NCI-H2171 treated with DMSO at 0.1 percent for 48 hours (cell line): ENCODE measurements around the gene RNU6-1.

ENCODE experiments used
- DNase-seq: peaks from one replicate; lab custom pipeline; 2025; lab: John Stamatoyannopoulos, UW

RNU6-1 gene

DNA sequence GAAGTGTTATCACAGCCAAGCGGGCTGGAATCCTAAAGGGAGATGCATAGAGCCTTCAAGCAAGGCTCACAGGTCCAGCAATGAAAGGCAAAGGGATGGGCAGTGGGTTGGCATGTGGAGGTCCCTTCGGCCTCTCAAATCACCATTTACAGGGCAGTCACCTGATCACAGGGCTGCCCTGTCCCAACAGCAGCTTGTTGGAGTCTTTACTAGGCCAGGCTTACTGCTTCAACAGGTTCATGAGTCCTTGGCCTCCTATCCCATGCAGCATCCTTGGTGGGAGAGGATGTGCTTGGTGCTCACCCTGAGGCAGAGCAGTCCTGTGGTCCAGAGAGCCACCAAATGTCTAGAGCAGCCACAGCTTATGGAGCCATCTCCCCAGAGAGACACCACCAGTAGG is 38.7 kb downstream of the RNU6-1 start:
- DNase-seq = no peak

DNA sequence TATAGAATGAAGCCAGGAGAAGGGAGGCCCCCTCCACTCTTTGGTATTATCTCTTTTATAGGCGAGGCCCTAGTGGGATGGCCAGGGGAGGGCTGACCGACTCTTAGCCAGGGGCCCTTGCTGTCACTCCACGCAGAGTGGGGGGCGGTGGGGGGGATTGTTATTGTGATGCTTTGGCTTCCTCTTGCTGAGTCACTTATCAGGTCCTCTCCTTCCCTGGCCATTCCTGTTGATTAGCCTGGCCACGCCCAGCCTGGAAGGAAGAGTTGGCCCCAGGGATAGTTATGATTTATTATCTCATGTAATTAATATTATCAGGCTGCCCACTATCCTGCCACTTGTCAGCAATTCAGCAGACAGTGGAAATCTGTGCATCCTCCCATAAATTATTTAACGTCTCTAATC is 40.0 kb downstream of the RNU6-1 start:
- DNase-seq = no peak

DNA sequence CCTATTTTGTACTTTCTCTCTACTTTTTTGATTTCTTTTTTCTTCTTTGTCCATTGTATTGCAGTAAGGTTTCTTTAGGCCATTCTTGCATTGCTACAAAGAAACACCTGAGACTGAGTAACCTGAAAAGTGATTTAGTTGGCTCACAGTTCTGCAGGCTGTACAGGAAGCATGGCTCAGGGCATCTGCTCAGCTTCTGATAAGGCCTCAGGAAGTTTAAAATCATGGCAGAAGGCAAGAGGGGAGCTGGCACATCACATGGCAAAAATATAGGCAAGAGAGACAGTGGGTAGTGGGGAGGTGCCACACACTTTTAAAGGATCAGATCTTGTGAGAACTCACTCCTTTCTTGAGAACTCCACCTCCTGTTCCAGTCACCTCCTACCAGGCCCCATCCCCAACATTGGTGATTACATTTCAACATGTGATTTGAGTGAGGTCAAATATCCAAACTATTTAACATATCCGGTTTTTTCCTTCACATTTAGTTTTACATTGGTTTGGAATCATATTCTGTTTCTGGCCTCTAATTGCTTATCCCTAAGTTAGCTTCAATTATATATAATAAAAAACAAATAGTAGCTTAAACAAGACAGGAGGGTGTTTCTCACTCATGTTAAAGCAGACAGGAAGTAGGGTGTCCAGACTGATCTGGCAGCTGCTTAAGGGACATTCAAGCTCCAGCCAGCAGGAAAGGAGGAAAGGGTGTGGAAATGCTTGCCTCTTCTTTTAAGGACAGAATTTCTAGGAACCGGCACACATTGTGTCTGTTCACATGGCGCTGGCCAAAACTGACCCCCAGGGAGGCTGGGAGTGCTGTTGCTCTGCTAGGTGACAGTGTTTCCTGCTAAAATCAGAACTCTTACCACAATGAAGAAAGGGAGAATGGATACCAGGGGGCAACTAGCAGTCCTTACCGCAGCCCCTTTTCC is 43.4 kb downstream of the RNU6-1 start:
- no peak for DNase-seq

DNA sequence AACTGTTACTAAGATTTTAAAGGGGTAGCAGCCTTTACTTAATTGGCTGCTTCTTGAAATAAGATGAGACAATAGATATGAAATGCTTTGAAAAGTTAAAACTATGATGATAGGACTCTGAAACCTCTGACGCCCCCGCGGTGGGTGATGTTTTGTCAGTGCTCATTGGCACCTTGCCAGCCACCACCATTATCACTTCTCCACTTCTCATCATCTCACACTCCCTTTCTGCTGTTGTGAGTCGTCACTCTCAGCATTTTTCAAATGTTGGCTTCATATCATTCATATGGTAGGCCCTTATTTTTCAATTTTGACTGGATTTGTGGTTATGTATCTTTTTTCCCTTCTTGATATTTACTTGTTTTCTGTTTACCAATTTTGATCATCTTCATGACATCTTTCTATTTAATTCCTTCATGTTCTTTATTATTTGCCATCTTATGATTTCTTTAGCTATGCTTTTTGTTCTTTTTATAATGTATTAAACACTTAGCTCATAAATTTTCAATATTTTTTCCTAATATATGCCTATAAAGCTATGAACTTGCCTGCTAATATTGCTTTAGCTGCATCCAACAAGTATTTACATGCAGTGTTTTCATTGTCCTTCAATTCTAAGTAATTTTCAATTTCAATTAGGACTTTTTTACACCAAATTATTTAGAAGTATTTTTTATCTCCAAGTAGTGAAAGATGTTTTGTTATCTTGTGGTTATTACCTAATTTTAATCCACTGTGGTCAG is 44.8 kb downstream of the RNU6-1 start:
- no peak for DNase-seq

DNA sequence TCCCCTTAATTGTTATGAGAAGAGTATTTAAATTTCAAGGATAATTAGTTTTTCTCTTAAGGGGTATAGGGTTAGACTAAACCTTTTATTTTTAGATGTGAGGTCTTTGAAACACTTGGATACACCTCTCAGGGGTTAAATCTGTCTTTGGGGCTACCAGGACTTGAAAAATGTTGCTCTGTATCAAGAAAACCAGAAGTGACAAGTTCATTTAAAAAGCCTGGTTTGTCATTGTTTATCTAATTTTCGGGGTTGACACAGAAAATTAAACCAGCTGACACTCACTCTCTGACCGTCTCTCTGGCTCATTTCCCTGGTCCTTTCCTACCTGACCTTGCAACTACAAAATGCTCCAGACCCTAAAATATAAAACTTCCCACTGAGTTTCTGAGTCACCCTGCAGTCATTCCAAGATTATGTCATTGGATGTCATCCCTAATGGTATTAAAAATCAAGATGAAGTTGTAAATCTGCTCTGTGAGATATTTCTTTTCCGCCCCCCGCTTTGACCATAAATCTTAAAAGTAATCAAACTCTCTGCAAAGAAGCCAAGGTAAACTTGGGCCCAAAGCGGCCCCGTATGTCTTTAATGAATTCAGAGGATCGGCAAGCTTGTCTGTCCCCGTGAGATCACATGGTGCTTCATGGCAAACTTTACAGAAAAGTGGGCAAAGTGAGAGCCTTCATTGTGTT is 47.4 kb downstream of the RNU6-1 start:
- no peak for DNase-seq

DNA sequence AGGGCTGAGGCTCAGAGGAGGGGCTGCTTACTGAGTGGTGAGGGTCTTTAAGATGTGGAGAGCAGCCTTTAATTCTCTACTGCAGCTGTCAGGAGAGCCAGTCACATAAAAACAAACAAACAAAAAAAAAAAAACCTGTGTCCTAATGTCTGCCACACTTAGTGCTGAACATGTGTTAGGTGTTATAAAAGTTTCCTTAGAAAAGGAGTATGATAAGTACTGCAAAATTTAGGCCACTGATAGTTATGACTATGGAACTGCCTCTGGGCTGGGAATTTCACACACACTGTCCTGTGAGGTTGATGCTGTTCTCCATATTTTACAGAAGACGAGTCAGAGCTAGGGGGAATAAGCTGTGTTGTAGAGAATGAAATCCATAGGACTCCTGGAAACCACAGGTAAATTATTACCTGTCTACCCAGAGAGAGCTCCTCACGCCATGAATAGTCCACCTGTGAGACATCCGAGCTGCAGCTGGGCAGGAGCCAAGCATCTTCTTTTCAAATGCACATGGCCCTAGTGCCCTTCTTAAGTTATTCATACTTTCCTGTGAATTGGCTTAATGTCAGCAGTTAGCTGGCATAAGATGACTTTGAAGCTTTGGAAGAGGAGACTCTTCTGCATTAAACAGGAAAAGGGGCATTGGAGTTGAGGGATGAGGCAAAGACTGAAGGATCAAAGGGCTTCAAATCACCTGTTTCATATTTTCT is 49.1 kb downstream of the RNU6-1 start:
- no peak for DNase-seq
